ENCODE results near the gene GRK3.
"Not testable (repeated sequence)": the region's sequence is repeated elsewhere in the genome, so short reads cannot be mapped to it uniquely, and the experiment has no call there.

DNA sequence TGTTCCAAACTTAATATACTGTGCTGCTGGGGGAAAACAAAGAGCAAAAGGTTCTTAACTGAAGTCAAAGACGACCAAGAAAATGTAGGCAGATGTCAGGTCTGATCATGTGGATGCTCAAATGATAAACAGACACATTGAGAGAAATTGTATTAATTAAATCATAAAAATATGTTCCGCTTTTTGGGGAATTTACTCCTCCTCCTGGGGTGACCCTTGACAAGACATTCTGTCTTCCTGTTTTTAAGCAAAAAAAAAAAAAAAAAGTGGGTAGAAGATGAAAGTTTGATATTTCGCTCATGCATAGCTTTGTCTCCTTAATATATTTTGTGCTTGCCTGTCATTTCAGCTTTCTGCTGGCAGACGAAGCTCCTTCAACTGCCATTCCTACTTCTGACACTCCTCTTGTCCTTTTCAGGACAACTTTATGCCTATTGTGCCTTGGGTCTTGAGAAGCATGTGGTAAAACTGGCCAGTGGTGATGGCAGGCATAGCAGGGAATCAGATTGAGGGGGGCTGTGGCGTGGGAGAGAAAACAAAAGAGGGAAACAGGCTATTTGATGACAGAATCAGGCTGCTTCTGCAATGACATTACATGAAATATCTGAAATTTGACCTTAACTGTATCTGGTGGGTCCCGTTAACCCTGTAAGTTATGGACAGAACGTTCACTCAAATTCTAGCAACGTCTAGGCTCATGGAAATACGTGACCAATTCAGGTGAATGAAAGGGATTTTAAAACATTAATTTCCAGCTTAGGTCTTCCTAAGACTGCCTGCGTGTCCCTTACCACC, 1.3 kb upstream of the GRK3 start:
- TF ChIP-seq EZH2phosphoT487 (IDR thresholded peaks at IDR 0.05; ENCODE audit: borderline replicate concordance, low read length) = not testable (repeated sequence)
- TF ChIP-seq, protein P1, sequence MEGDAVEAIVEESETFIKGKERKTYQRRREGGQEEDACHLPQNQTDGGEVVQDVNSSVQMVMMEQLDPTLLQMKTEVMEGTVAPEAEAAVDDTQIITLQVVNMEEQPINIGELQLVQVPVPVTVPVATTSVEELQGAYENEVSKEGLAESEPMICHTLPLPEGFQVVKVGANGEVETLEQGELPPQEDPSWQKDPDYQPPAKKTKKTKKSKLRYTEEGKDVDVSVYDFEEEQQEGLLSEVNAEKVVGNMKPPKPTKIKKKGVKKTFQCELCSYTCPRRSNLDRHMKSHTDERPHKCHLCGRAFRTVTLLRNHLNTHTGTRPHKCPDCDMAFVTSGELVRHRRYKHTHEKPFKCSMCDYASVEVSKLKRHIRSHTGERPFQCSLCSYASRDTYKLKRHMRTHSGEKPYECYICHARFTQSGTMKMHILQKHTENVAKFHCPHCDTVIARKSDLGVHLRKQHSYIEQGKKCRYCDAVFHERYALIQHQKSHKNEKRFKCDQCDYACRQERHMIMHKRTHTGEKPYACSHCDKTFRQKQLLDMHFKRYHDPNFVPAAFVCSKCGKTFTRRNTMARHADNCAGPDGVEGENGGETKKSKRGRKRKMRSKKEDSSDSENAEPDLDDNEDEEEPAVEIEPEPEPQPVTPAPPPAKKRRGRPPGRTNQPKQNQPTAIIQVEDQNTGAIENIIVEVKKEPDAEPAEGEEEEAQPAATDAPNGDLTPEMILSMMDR (IDR thresholded peaks at IDR 0.05; ENCODE audit: low read depth, low read length, poor library complexity, severe bottlenecking) = not testable (repeated sequence)

All from DOHH2 (cell line).